Ascending aorta (tissue), 2 donors: Measurements from ENCODE around the gene SRD5A1. TPM values are rescaled to one million over a fixed set of nuclear protein-coding genes. Genes with fewer than 3 reads are reported as not detected.

Experiments
- DNase-seq, 2 donors: peaks; one replicate each; pipeline ENCODE4 v3.0.0-alpha.2; 2019; ENCODE audit warnings: low spot score in 2 of 2
- H3K27ac ChIP-seq, 2 donors: fragments of 200-600 bp; sonication (generic); one replicate each; pipeline ENCODE4 v1.5.1; 2016 to 2017; ENCODE audit warnings: mild to moderate bottlenecking in 1 of 2
- H3K27me3 ChIP-seq: fragments of 200-600 bp; sonication (generic); one replicate; pipeline ENCODE4 v1.5.1; 2017
- H3K36me3 ChIP-seq, 2 donors: fragments of 200-600 bp; sonication (generic); one replicate each; pipeline ENCODE4 v1.5.1; 2016
- H3K4me1 ChIP-seq, 2 donors: fragments of 200-600 bp; sonication (generic); one replicate each; pipeline ENCODE4 v1.5.1; 2016 to 2017; ENCODE audit warnings: mild to moderate bottlenecking in 1 of 2
- H3K4me3 ChIP-seq, 2 donors: fragments of 200-600 bp; sonication (generic); one replicate each; pipeline ENCODE4 v1.5.1; 2016 to 2017; ENCODE audit warnings: mild to moderate bottlenecking in 1 of 2
- H3K9me3 ChIP-seq, 2 donors: fragments of 200-600 bp; sonication (generic); one replicate each; pipeline ENCODE4 v1.5.1; 2016
- intact Hi-C: fragments of 100-400 bp; cut with DNase I; formaldehyde crosslinking; loops from one replicate; pipeline ENCODE4 v1.15.1; 2023
- total RNA-seq: library from RNA; depleted of rRNA; stranded (reverse); fragments of >200 nt; gene quantifications from one replicate; pipeline ENCODE4 v1.1.0, GENCODE V29; 2016
- TF ChIP-seq, protein P1 (sequence below), 3 experiments: fragments of 200-600 bp in 2 of 3; fragments of 450-650 bp in 1 of 3; sonication (generic) in 2 of 3; IDR thresholded peaks; one replicate each; pipeline ENCODE4 v1.5.1; 2016 to 2019; ENCODE audit warnings: antibody characterized with exemption in 3 of 3, mild to moderate bottlenecking in 1 of 3, moderate library complexity in 1 of 3

The SRD5A1 gene
- total RNA-seq, 1 donor from 2014 or later: 186 TPM

GRCh38 chr5:6719417-6719816, 86.2 kb downstream of the SRD5A1 start:
- Histone ChIP-seq H3K36me3 (peaks cover 0 to 3% of the 10 kb centered on the region in 2 donors), H3K27ac (no peak overlapping the region), H3K4me3 (no peak overlapping the region), H3K9me3 (no peaks in the 10 kb centered on the region), H3K4me1 (peaks cover 29 to 71% of the 10 kb centered on the region in 2 donors), H3K27me3 (no peaks in the 10 kb centered on the region)
- TF ChIP-seq, protein P1, sequence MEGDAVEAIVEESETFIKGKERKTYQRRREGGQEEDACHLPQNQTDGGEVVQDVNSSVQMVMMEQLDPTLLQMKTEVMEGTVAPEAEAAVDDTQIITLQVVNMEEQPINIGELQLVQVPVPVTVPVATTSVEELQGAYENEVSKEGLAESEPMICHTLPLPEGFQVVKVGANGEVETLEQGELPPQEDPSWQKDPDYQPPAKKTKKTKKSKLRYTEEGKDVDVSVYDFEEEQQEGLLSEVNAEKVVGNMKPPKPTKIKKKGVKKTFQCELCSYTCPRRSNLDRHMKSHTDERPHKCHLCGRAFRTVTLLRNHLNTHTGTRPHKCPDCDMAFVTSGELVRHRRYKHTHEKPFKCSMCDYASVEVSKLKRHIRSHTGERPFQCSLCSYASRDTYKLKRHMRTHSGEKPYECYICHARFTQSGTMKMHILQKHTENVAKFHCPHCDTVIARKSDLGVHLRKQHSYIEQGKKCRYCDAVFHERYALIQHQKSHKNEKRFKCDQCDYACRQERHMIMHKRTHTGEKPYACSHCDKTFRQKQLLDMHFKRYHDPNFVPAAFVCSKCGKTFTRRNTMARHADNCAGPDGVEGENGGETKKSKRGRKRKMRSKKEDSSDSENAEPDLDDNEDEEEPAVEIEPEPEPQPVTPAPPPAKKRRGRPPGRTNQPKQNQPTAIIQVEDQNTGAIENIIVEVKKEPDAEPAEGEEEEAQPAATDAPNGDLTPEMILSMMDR (IDR thresholded peaks at IDR 0.05): no peak
- no peak for DNase-seq
- intact Hi-C loops: loop anchor here (10.0 kb wide), 2 partner anchors 1145 to 1225 kb away; no protein-coding TSS in a partner anchor

- peak in 1 of 2 donors; percentile 52 for DNase-seq
- peaks cover 0 to 3% of the 10 kb centered on the region in 2 donors for H3K36me3 ChIP-seq
- no peaks in the 10 kb centered on the region for H3K9me3 ChIP-seq
- H3K27me3 ChIP-seq: no peaks in the 10 kb centered on the region
- TF ChIP-seq, protein P1 (IDR thresholded peaks at IDR 0.05): no peak
- intact Hi-C loops: loop anchor here (10.0 kb wide), 2 partner anchors 1145 to 1225 kb away; no protein-coding TSS in a partner anchor
- H3K4me1 ChIP-seq: peaks cover 29 to 71% of the 10 kb centered on the region in 2 donors
- H3K27ac ChIP-seq: no peak overlapping the region
- H3K4me3 ChIP-seq: no peak overlapping the region
Observed at GRCh38 chr5:6719896-6720560, 86.8 kb downstream of the SRD5A1 start.

DNA sequence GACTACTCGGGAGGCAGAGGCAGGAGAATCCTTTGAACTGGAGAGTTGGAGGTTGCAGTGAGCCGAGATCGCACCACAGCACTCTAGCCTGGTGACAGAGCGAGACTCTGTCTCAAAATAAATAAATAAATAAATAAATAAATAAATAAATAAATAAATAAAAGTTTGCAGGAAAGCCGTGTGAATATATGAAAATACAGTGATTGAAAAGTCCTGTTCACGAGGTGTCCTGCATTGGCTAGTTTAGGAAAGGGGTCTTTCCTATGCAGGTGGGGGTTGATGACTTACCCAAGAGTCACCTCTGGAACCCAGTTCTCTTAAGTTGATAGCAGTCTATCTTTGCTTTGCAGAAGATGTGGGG, 87.3 kb downstream of the SRD5A1 start:
- intact Hi-C loops: no loop called here
- H3K27me3 ChIP-seq: no peaks in the 10 kb centered on the region
- peaks cover 29 to 71% of the 10 kb centered on the region in 2 donors for H3K4me1 ChIP-seq
- DNase-seq: no peak
- H3K27ac ChIP-seq: no peak overlapping the region
- peaks cover 0 to 3% of the 10 kb centered on the region in 2 donors for H3K36me3 ChIP-seq
- H3K9me3 ChIP-seq: no peaks in the 10 kb centered on the region
- H3K4me3 ChIP-seq: no peak overlapping the region
- TF ChIP-seq, protein P1 (IDR thresholded peaks at IDR 0.05): no peak

- H3K36me3 ChIP-seq: peaks cover 0 to 3% of the 10 kb centered on the region in 2 donors
- peak overlapping the region; percentile 29 to 56 for H3K4me3 ChIP-seq
- no peaks in the 10 kb centered on the region for H3K27me3 ChIP-seq
- peak in 1 of 2 donors; percentile 57 for DNase-seq
- H3K4me1 ChIP-seq: peaks cover 27 to 67% of the 10 kb centered on the region in 2 donors
- peak overlapping the region; percentile 68 to 79 for H3K27ac ChIP-seq
- intact Hi-C loops: no loop called here
- H3K9me3 ChIP-seq: no peaks in the 10 kb centered on the region
- TF ChIP-seq, protein P1 (IDR thresholded peaks at IDR 0.05): no peak
Observed at GRCh38 chr5:6721442-6721841, 88.2 kb downstream of the SRD5A1 start.

DNA sequence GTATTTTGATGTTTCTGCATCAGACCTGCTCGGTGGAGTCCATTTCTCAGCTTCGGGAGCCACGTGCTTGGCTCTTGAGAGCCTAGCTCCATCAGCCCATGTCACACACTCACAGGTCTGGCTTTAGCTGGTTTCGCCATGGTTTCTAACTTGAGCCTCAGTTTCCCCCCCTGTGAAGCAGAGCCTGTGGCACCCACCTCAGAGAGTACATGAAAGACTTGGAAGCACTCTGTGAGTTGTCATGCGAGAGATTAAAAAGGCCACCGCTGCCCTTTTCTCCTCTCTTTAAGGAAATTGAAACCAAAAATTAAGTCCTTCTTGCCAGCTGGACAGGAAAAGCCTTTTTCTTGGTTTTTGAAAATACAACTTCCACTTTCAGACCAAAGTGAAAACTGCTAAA, 88.8 kb downstream of the SRD5A1 start:
- Histone ChIP-seq H3K4me1 (peaks cover 22 to 64% of the 10 kb centered on the region in 2 donors), H3K4me3 (peak overlapping the region; percentile 29 to 56), H3K9me3 (no peaks in the 10 kb centered on the region), H3K27me3 (no peaks in the 10 kb centered on the region), H3K27ac (peak overlapping the region; percentile 68 to 79), H3K36me3 (peaks cover 0 to 3% of the 10 kb centered on the region in 2 donors)
- DNase-seq: peak in 1 of 2 donors; percentile 54
- intact Hi-C loops: no loop called here
- TF ChIP-seq, protein P1 (IDR thresholded peaks at IDR 0.05): no peak
